Activated naive CD8-positive, alpha-beta T cell (primary cell): ENCODE data around the gene BRINP3.
"Not testable (repeated sequence)": the region's sequence is repeated elsewhere in the genome, so short reads cannot be mapped to it uniquely, and the experiment has no call there.

Experiments used
- H3K27ac Mint-ChIP-seq: one replicate; pipeline ENCODE4 v1.8.0; 2021; ENCODE audit warnings: mixed read lengths
- H3K27me3 Mint-ChIP-seq: one replicate; pipeline ENCODE4 v1.8.0; 2021; ENCODE audit warnings: mixed read lengths
- H3K36me3 Mint-ChIP-seq: one replicate; pipeline ENCODE4 v1.8.0; 2021; ENCODE audit warnings: mixed read lengths
- H3K4me1 Mint-ChIP-seq: one replicate; pipeline ENCODE4 v1.8.0; 2021; ENCODE audit warnings: low read depth, mixed read lengths
- H3K4me3 Mint-ChIP-seq: one replicate; pipeline ENCODE4 v1.8.0; 2021; ENCODE audit warnings: mild to moderate bottlenecking, mixed read lengths
- H3K9me3 Mint-ChIP-seq: one replicate; pipeline ENCODE4 v1.8.0; 2021; ENCODE audit warnings: low read depth, mixed read lengths

The BRINP3 gene

GRCh38 chr1:190169311-190170067 is 308.2 kb downstream of the BRINP3 start:
- H3K9me3 Mint-ChIP-seq: peaks cover 18% of the 10 kb centered on the region
- no peaks in the 10 kb centered on the region for H3K36me3 Mint-ChIP-seq
- no peak overlapping the region for H3K4me3 Mint-ChIP-seq
- H3K4me1 Mint-ChIP-seq: no peaks in the 10 kb centered on the region
- H3K27me3 Mint-ChIP-seq: no peaks in the 10 kb centered on the region
- H3K27ac Mint-ChIP-seq: no peak overlapping the region

GRCh38 chr1:190168893-190169280 is 308.8 kb downstream of the BRINP3 start:
- Mint-ChIP-seq H3K27ac (no peak overlapping the region), H3K9me3 (peaks cover 18% of the 10 kb centered on the region), H3K4me3 (no peak overlapping the region), H3K4me1 (no peaks in the 10 kb centered on the region), H3K36me3 (no peaks in the 10 kb centered on the region), H3K27me3 (no peaks in the 10 kb centered on the region)

- Mint-ChIP-seq H3K9me3 (peaks cover 18% of the 10 kb centered on the region), H3K4me3 (no peak overlapping the region), H3K27ac (no peak overlapping the region), H3K36me3 (no peaks in the 10 kb centered on the region), H3K4me1 (no peaks in the 10 kb centered on the region), H3K27me3 (no peaks in the 10 kb centered on the region)
Measured at GRCh38 chr1:190168116-190168892, 309.4 kb downstream of the BRINP3 start.

GRCh38 chr1:190159146-190159545 is 318.5 kb downstream of the BRINP3 start:
- no peaks in the 10 kb centered on the region for H3K4me1 Mint-ChIP-seq
- H3K9me3 Mint-ChIP-seq: no peaks in the 10 kb centered on the region
- no peak overlapping the region for H3K4me3 Mint-ChIP-seq
- H3K36me3 Mint-ChIP-seq: no peaks in the 10 kb centered on the region
- H3K27me3 Mint-ChIP-seq: no peaks in the 10 kb centered on the region
- no peak overlapping the region for H3K27ac Mint-ChIP-seq

GRCh38 chr1:190154744-190155143 is 322.9 kb downstream of the BRINP3 start:
- Mint-ChIP-seq H3K27ac (no peak overlapping the region), H3K36me3 (no peaks in the 10 kb centered on the region), H3K9me3 (no peaks in the 10 kb centered on the region)

GRCh38 chr1:190147616-190148015 is 330.0 kb downstream of the BRINP3 start:
- H3K36me3 Mint-ChIP-seq: no peaks in the 10 kb centered on the region
- no peak overlapping the region for H3K27ac Mint-ChIP-seq
- H3K4me3 Mint-ChIP-seq: no peak overlapping the region
- no peaks in the 10 kb centered on the region for H3K4me1 Mint-ChIP-seq
- peaks cover 7% of the 10 kb centered on the region for H3K9me3 Mint-ChIP-seq
- no peaks in the 10 kb centered on the region for H3K27me3 Mint-ChIP-seq

More at GRCh38 chr1:190154744-190155143, 322.9 kb downstream of the BRINP3 start:
- no peaks in the 10 kb centered on the region for H3K4me1 Mint-ChIP-seq
- H3K27me3 Mint-ChIP-seq: no peaks in the 10 kb centered on the region
- H3K4me3 Mint-ChIP-seq: no peak overlapping the region

- Mint-ChIP-seq H3K27ac (no peak overlapping the region), H3K4me1 (no peaks in the 10 kb centered on the region), H3K27me3 (no peaks in the 10 kb centered on the region), H3K4me3 (no peak overlapping the region), H3K36me3 (no peaks in the 10 kb centered on the region), H3K9me3 (peaks cover 9% of the 10 kb centered on the region)
Measured at GRCh38 chr1:190144650-190145049, 333.0 kb downstream of the BRINP3 start.

- Mint-ChIP-seq H3K4me3 (no peak overlapping the region), H3K4me1 (no peaks in the 10 kb centered on the region), H3K27me3 (no peaks in the 10 kb centered on the region), H3K9me3 (peaks cover 20% of the 10 kb centered on the region), H3K27ac (no peak overlapping the region), H3K36me3 (no peaks in the 10 kb centered on the region)
Measured at GRCh38 chr1:190140644-190141043, 337.0 kb downstream of the BRINP3 start.

GRCh38 chr1:190138702-190139101 is 339.0 kb downstream of the BRINP3 start:
- peaks cover 17% of the 10 kb centered on the region for H3K9me3 Mint-ChIP-seq
- H3K4me3 Mint-ChIP-seq: no peak overlapping the region
- H3K27me3 Mint-ChIP-seq: no peaks in the 10 kb centered on the region
- H3K4me1 Mint-ChIP-seq: no peaks in the 10 kb centered on the region
- H3K27ac Mint-ChIP-seq: no peak overlapping the region
- no peaks in the 10 kb centered on the region for H3K36me3 Mint-ChIP-seq

GRCh38 chr1:190138266-190138665 is 339.4 kb downstream of the BRINP3 start:
- Mint-ChIP-seq H3K36me3 (no peaks in the 10 kb centered on the region), H3K27ac (no peak overlapping the region), H3K27me3 (no peaks in the 10 kb centered on the region), H3K4me3 (no peak overlapping the region), H3K4me1 (no peaks in the 10 kb centered on the region), H3K9me3 (peaks cover 17% of the 10 kb centered on the region)

GRCh38 chr1:190129366-190129765 is 348.3 kb downstream of the BRINP3 start:
- Mint-ChIP-seq H3K36me3 (no peaks in the 10 kb centered on the region), H3K27me3 (no peaks in the 10 kb centered on the region), H3K9me3 (peaks cover 5% of the 10 kb centered on the region), H3K4me1 (no peaks in the 10 kb centered on the region), H3K27ac (no peak overlapping the region), H3K4me3 (no peak overlapping the region)

GRCh38 chr1:190126728-190127127 is 350.9 kb downstream of the BRINP3 start:
- Mint-ChIP-seq H3K4me3 (no peak overlapping the region), H3K4me1 (no peaks in the 10 kb centered on the region), H3K36me3 (no peaks in the 10 kb centered on the region), H3K27ac (no peak overlapping the region), H3K27me3 (no peaks in the 10 kb centered on the region), H3K9me3 (peaks cover 6% of the 10 kb centered on the region)

- Mint-ChIP-seq H3K9me3 (peaks cover 11% of the 10 kb centered on the region), H3K27me3 (no peaks in the 10 kb centered on the region), H3K36me3 (no peaks in the 10 kb centered on the region), H3K4me3 (no peak overlapping the region), H3K4me1 (no peaks in the 10 kb centered on the region), H3K27ac (no peak overlapping the region)
Measured at GRCh38 chr1:190124068-190124467, 353.6 kb downstream of the BRINP3 start.

- H3K27ac Mint-ChIP-seq, H3K9me3 Mint-ChIP-seq, H3K36me3 Mint-ChIP-seq, H3K4me3 Mint-ChIP-seq, H3K4me1 Mint-ChIP-seq, H3K27me3 Mint-ChIP-seq: not testable (repeated sequence)
Measured at GRCh38 chr1:190120564-190120963, 357.1 kb downstream of the BRINP3 start.

- H3K27me3 Mint-ChIP-seq: no peaks in the 10 kb centered on the region
- no peaks in the 10 kb centered on the region for H3K4me1 Mint-ChIP-seq
- H3K27ac Mint-ChIP-seq: no peak overlapping the region
- H3K36me3 Mint-ChIP-seq: no peaks in the 10 kb centered on the region
- peaks cover 5% of the 10 kb centered on the region for H3K9me3 Mint-ChIP-seq
- no peak overlapping the region for H3K4me3 Mint-ChIP-seq
Measured at GRCh38 chr1:190119683-190120082, 358.0 kb downstream of the BRINP3 start.
